ENCODE results near the gene PRR29.

GRCh38 chr17:63961355-63962212, 36.6 kb upstream of the PRR29 start:
- no peak for TF ChIP-seq CTCF (IDR thresholded peaks at IDR 0.05; ENCODE audit: insufficient read depth, low read length, poor library complexity, severe bottlenecking)
- no peak for TF ChIP-seq EZH2phosphoT487 (conservative IDR thresholded peaks at IDR 0.05; ENCODE audit: low read length)

Measured in SU-DHL-6 (cell line).